GM18511 (cell line): ENCODE results near the gene STUM.

Experiments used
- ATAC-seq: cut with Tn5 transposase; IDR thresholded peaks from one replicate; pipeline ENCODE4 v1.9.1; 2021; ENCODE audit warnings: mild to moderate bottlenecking, moderate library complexity; ENCODE audit not compliant: unreplicated experiment

Gene STUM

GRCh38 chr1:226619031-226619430 lies 70.5 kb downstream of the STUM start:
- no peak for ATAC-seq

GRCh38 chr1:226622012-226622411 lies 73.4 kb downstream of the STUM start:
- no peak for ATAC-seq

DNA sequence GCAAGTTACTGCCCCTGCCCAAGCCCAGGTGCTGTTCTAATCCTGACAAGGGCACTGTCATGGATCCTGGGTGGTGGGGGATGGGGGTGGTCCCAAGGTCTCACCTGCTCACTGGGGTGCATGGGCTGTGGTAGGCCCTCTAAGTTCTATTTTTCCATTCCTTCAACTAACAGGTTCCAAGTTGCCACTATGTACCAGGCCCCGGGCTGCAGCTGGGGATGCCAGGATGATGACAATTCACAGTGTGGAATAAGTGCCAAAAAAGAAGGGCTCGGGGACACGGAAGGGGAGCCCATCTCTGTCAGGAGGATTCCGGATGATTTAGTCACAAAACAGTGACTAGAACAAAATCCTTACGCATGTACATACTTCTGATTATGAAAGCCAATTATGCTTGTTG lies 76.0 kb downstream of the STUM start:
- ATAC-seq = no peak

GRCh38 chr1:226625326-226625725 lies 76.8 kb downstream of the STUM start:
- no peak for ATAC-seq

DNA sequence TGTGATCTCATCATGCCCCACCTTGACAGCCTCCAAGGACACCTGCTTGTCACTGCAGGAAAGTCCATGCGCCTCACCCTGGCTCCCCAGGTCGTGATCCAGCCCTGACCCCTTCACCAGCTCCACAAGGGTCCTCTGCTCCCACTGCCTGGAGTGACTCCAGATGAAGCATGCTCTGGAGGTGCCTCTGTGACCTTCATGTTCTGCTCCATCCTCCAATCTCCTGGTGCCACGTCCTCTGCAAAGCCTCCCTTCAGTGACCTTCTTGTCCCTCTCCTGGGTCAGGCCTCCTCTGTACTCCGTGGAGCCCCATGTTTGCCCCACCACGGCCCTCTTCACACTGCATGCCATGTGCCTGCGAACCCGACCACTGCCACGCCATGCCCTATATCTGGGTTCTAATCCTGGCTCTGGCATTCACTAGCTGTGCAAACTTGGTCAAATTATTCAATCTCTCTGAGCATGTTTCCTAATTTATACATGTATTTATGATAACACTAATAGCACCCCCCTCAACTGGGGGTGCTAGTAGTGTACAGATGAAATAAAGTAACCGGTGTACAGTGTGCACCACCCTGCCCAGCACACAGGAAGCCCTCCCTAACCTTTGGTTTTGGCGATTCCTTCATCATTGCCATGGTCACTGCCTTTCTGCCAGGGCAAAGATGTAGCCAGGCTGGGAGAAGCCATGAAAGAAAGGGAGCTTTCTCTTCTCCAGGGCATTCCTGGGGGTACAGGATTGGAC lies 77.4 kb downstream of the STUM start:
- peak; percentile 30 for ATAC-seq

DNA sequence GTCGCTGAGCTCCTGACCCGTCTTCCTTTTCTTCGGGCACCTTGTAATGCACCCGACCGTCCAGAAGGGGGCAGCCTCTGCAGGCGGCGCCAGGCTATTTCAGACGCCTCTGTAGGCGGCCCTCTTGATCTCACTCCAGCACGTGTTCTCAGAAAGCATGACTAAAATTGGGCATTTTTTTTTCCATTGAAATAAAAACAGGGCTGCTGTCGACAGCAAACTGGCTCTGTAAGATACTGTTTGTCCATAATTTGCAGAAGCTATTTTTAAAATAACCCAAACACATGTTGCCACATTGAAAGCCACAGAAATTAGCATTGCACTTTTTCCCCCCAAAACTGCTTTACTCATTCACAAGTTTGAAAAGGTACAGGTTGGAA lies 78.0 kb downstream of the STUM start:
- ATAC-seq = peak; percentile 76

DNA sequence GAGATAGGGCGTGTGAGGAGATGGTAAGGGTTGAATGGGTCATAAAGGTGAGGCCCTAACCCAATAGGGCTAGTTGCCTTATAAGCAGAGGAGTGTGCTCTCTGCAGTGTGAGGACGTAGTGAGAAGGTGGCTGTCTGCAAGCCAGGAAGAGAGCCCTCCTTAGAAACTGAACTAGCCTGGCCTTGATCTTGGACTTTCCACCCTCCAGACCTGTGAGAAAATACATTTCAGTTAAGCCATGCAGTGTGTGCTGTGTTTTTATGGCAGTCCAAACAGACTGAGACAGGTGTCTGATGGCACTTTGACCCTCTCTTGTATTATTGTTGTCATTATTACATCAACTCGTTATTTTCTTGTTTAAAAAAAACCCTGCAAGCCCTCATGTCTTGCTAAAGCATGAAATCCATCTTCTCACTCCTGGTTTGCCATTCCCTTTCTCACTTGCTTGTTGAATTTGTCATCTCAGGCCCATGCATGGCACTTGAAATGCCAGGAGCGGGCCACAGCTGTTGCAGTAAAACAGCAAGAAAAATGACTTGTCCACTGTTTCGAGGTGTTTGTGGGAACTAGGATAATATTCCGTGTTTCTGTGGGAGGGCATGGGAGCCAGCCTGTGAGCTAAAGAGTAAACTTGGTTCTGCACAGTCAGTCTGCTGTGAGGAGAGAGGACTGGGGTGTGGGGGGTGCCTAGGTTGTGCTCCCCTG lies 78.6 kb downstream of the STUM start:
- ATAC-seq = no peak

DNA sequence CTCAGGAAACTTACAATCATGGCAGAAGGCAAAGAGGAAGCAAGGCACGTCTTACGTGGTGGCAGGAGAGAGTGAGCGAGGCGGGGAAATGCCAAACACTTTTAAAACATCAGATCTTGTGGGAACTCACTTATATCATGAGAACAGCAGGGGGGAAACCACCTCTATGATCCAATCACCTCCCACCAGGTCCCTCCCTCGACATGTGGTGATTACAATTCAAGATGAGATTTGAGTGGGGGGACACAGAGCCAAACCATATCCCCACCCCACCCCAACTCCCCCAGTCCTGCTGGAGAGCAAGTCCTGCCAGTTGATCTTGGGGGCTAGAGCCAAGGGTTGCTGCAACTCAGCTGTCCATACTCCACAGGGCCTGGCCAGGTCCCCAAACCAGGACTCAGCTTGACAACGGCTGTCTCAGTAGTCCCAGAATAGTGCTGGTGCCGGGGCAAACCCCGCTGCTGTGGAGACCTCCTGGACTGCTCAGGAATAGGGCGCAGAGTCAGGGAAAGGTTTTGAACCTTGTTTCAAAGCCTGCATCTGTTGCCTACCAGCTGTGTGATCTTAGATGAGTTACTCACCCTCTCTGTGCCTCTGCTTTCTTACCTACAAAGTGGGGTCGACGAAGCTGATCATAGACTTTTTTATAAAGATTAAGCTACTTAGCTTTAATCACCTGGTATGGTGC lies 79.5 kb downstream of the STUM start:
- ATAC-seq = no peak

GRCh38 chr1:226628612-226629155 lies 80.1 kb downstream of the STUM start:
- no peak for ATAC-seq

- no peak for ATAC-seq
These were observed 80.8 kb downstream of the STUM start for GRCh38 chr1:226629210-226629895.

DNA sequence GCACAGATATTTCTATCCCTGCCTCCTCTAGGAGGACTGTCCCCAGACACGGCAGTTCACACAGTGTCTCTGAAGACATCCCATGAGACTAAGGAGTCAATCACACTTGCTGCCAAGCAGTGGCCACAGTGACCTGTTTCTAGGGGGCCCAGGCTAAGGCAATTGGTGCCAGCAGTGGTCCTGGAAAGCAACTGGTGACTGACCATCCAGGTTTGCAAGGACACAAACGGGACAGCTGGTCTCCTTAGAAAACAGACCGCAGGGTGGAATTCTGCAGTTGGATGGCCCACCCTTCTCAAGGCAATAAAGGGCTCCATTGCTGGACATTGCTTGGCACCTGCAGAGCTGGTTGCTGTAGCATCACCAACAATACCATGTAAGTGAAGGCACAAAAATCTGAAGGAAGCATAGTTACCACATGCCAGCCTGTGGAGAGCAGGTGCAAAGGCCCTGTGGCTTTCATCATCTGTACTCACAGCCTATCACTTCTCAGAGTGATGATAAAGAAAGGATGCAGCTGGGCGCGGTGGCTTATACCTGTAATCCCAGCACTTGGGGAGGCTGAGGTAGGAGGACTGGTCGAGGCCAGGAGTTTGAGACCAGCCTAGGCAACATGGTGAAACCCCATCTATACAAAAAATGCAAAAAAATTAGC lies 81.5 kb downstream of the STUM start:
- ATAC-seq = no peak

DNA sequence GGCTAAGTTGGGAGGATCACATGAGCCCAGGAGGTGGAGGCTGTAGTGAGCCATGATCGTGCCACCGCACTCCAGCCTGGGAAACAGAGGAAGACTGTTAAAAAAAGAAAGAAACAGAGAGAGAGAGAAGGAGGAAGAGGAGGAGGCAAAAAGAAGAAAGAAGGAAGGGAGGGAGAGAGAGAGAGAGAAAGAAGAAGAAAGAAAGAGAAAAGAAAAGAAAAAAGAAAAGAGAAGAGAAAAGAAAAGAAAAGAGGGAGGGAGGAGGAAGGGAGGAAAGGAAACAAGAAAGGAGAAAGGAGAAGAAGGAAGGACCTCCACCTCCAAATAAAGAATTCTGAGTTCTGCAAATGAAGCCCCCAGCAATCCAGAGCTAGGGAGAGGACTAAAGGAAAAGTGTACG lies 82.0 kb downstream of the STUM start:
- no peak for ATAC-seq

DNA sequence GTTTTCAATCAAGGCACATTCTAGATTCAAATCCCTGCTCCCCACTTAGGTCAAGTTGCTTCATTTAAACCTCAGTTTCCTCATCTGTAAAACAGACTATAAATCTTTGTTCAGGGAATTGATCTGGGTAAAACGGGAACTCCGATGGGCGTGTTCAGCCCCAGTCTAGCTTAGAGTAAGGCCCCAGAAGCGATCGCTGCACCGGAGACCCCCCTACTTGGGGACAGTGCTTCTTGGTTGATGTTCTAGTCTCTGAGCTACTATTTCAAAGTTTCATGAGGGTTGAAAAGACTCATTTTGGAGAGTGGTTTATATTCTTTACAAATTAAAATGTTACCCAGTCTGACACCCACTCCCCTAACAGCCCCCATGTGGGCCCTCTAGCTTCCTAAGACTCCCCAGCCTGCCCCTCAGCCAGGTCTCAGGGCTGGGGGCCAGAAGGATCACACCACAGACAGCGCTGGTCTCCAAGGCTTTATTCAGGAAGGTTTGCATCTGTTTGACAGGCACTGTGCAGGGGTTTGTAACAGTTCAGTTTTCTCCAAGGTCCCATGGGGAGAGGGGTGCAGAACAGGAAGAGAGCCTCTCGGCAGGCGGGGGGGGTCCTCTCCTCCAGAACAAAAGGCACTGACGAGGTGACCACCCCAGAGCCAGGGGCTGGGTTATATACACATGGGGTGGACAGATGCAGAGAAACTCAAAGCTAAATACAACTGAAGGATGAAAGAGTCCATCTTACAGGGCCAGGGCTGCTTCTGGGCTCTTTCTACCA lies 82.9 kb downstream of the STUM start:
- no peak for ATAC-seq

DNA sequence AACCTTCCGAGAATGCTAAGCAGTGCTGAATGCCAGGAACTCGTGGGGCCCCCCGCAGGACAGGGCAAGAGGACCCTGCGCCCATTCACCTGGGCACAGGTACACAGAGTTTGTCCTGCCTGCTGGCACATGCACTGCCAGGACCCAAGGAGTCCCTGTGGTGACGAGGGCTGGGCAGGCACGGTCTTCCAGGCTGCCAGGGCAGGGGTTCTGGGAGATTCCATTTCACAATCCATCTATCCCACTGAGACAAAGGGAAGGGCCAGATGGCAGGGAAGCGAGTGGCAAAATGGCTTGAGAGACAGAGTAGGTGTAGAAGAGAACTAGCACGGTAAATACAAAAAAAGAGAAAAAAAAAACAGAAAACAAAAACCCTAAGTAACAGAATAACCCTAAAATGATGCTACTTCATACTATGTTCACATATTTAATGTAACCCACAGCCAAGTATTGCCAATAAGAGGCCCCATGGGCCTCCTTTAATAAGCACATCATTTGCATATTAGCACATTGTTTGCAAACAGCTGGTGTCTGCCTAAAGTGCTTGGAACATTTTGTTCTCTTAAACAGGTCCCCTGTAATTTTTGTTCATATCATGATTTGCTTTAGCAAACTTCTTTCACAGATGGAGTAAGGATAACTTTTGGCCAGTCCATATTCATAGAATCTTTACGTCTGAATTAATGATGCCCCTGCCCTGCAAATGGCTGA lies 83.8 kb downstream of the STUM start:
- peak; percentile 40 for ATAC-seq

DNA sequence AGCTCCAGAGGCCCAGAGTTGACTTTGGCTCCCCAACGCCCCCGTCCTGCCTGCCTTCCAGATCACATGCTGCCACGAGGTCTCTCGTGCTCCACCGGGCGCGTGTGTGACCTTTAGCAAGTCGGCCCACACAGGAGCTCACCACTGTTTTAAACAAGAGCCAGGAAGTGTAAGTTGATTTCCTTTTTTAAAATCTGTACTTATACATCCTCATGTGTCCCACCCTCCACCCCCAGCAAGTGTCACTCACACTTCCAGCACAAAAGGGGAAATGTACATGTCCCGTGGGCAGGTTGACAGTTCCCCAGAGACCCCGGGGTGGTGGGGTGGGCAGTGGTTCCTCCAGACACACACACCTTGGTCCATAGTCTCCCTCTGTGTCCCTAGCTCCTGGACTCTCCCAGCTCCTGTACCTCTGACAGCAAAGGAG lies 84.4 kb downstream of the STUM start:
- peak; percentile 56 for ATAC-seq

- ATAC-seq = peak; percentile 15
These were observed 85.1 kb downstream of the STUM start for GRCh38 chr1:226633541-226634165.

DNA sequence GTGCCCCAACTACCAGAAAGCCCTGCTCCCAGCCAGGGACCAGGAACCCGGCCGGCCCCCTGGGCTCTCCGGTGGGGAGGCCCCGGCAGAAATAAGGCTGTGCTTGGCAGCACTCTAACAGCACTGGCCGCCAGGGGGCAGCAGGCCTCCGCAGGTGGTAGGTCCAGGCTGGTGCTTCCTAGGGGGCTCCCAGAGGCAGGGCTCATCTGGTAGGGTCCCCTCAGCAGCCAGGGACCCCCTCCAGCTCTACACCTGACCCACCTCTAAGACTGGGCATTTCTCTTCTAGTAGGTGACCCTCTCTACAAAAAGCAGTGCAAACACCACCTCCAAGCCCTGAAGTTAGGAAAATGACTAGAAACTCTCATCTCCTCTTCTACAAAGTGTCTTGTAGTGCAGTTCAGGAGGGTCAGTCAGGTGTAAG lies 85.6 kb downstream of the STUM start:
- peak; percentile 69 for ATAC-seq

- ATAC-seq = no peak
These were observed 86.2 kb downstream of the STUM start for GRCh38 chr1:226634611-226635246.
